Neural cell (in vitro differentiated cells): ENCODE data around the gene ATL2.

Experiments
- EP300 ChIP-seq: fragments of 450-650 bp; conservative IDR thresholded peaks from 2 replicates; pipeline ENCODE4 v1.6.1; 2014; ENCODE audit warnings: antibody characterized with exemption, mild to moderate bottlenecking, moderate library complexity; ENCODE audit not compliant: poor library complexity, severe bottlenecking
- EZH2 ChIP-seq: fragments of 200-600, 300-800 bp; shearing (Covaris generic), sonication (generic); IDR thresholded peaks from 2 replicates; pipeline ENCODE4 v1.6.1; 2014; ENCODE audit warnings: antibody characterized with exemption, low read length, borderline replicate concordance, mild to moderate bottlenecking; ENCODE audit not compliant: insufficient read depth, poor library complexity, severe bottlenecking
- MXI1 ChIP-seq: fragments of 450-650 bp; conservative IDR thresholded peaks from 2 replicates; pipeline ENCODE4 v1.6.1; 2014; ENCODE audit warnings: antibody characterized with exemption, mild to moderate bottlenecking; ENCODE audit not compliant: poor library complexity, severe bottlenecking
- POLR2AphosphoS5 ChIP-seq: IDR thresholded peaks from 2 replicates; pipeline ENCODE4 v1.6.1; 2012
- RAD21 ChIP-seq: fragments of 450-650 bp; conservative IDR thresholded peaks from 2 replicates; pipeline ENCODE4 v1.6.1; 2014; ENCODE audit warnings: antibody characterized with exemption, mild to moderate bottlenecking, moderate library complexity
- TAF1 ChIP-seq: IDR thresholded peaks from 2 replicates; pipeline ENCODE4 v1.6.1; 2012; ENCODE audit warnings: low read depth
- TF ChIP-seq, protein P1 (sequence below): fragments of 450-650 bp; IDR thresholded peaks from 2 replicates; pipeline ENCODE4 v1.5.1; 2014; ENCODE audit warnings: antibody characterized with exemption, mild to moderate bottlenecking, moderate library complexity; ENCODE audit not compliant: poor library complexity, severe bottlenecking

DNA sequence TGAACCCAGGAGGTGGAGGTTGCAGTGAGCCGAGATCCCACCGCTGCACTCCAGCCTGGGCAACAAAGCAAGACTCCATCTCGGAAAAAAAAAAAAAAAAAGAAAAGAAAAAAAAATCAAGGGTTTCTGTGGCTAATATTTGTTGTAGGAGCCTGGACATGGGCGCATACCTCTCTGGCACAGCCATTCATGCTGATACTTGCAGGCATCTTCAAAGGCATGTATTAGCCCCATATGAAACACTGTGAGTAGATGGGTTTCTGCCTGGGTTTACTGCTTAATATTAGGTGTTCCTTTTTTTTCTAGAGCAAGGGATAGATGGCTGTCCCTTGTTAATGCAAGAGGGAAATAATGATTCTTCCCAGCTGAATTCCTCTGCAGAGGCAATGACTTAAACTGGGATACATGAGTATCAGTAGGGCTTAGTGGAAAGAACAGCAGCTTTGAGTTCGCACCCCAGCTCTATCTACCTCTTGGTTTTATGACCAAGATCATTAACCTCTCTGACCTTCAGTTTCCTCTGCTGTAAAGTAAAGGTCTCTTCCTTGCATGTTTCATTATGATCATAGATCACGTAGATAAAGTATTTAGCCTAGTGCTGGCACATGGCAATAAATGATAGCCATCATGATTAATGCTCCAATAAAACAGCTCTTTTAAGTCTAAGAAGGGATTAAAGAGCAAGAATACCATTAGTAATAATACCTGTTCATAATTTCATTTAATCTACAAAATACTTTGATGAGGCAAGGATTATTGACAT lies 4.5 kb upstream of the ATL2 start:
- TF ChIP-seq, protein P1, sequence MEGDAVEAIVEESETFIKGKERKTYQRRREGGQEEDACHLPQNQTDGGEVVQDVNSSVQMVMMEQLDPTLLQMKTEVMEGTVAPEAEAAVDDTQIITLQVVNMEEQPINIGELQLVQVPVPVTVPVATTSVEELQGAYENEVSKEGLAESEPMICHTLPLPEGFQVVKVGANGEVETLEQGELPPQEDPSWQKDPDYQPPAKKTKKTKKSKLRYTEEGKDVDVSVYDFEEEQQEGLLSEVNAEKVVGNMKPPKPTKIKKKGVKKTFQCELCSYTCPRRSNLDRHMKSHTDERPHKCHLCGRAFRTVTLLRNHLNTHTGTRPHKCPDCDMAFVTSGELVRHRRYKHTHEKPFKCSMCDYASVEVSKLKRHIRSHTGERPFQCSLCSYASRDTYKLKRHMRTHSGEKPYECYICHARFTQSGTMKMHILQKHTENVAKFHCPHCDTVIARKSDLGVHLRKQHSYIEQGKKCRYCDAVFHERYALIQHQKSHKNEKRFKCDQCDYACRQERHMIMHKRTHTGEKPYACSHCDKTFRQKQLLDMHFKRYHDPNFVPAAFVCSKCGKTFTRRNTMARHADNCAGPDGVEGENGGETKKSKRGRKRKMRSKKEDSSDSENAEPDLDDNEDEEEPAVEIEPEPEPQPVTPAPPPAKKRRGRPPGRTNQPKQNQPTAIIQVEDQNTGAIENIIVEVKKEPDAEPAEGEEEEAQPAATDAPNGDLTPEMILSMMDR = no peak
- TF ChIP-seq POLR2AphosphoS5 = no peak
- no peak for TF ChIP-seq EZH2
- TF ChIP-seq MXI1 = no peak
- no peak for TF ChIP-seq EP300
- TF ChIP-seq TAF1 = no peak
- no peak for TF ChIP-seq RAD21
